ENCODE results near the gene TOP3B.

The TOP3B gene

GRCh38 chr22:21972806-21973205, 9.8 kb downstream of the TOP3B start:
- H3K27ac ChIP-seq (ENCODE audit: low read depth, low read length), result no peak overlapping the region
- peaks cover 28% of the 10 kb centered on the region for H3K79me2 ChIP-seq (ENCODE audit: control insufficient read depth, low read length)
- no peaks in the 10 kb centered on the region for H3K9me3 ChIP-seq (ENCODE audit: control insufficient read depth, insufficient read depth, low read length)
- H3K4me1 ChIP-seq (ENCODE audit: control insufficient read depth, low read length), result no peaks in the 10 kb centered on the region
- no peaks in the 10 kb centered on the region for H3K27me3 ChIP-seq (ENCODE audit: control insufficient read depth, low read length)
- peaks cover 80% of the 10 kb centered on the region for H3K36me3 ChIP-seq (ENCODE audit: control insufficient read depth, low read length)
- H3K4me3 ChIP-seq (ENCODE audit: low read length), result no peak overlapping the region
- no peaks in the 10 kb centered on the region for H3K9me2 ChIP-seq (replicated peaks; ENCODE audit: control insufficient read depth, low read length)
- no peaks in the 10 kb centered on the region; the same call in none of the 2 replicates for H3F3A ChIP-seq (ENCODE audit: control insufficient read depth, insufficient read depth)
- no peaks in the 10 kb centered on the region; the same call in 1 of the 2 replicates for H4K20me1 ChIP-seq (ENCODE audit: control insufficient read depth, insufficient read depth, low read depth, low read length)
- no peak overlapping the region for H3K4me2 ChIP-seq (ENCODE audit: low read length)
- TF ChIP-seq, protein P1, sequence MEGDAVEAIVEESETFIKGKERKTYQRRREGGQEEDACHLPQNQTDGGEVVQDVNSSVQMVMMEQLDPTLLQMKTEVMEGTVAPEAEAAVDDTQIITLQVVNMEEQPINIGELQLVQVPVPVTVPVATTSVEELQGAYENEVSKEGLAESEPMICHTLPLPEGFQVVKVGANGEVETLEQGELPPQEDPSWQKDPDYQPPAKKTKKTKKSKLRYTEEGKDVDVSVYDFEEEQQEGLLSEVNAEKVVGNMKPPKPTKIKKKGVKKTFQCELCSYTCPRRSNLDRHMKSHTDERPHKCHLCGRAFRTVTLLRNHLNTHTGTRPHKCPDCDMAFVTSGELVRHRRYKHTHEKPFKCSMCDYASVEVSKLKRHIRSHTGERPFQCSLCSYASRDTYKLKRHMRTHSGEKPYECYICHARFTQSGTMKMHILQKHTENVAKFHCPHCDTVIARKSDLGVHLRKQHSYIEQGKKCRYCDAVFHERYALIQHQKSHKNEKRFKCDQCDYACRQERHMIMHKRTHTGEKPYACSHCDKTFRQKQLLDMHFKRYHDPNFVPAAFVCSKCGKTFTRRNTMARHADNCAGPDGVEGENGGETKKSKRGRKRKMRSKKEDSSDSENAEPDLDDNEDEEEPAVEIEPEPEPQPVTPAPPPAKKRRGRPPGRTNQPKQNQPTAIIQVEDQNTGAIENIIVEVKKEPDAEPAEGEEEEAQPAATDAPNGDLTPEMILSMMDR (IDR thresholded peaks at IDR 0.05; ENCODE audit: low read depth, low read length, poor library complexity, severe bottlenecking), result no peak
- no peak for TF ChIP-seq EZH2phosphoT487 (IDR thresholded peaks at IDR 0.05; ENCODE audit: borderline replicate concordance, low read length)

DNA sequence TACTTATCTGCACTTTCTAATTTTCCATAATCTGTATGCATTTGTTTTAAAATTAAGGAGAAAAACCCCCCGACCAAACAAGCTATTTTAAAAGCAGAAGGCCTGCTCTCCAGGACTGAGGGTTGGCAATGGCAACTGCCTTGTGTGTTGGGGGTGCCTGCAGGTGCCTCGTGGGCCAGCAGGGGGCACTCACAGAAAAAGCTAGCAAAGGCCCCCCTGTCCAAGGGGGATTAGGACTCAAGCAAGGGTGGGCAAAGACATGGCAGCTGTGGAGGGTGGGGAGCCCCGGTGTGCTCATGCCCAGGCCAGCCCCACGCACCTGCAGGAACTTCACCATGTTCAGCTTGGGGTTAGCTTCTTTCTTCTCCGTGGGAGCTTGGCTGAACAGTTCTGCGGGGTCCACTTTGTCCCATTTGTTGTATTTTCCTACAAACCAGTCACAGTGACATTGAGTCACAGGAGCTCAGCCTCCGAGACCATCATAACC, 10.3 kb downstream of the TOP3B start:
- Histone ChIP-seq H3K4me2 (ENCODE audit: low read length) (no peak overlapping the region), H3K9me3 (ENCODE audit: control insufficient read depth, insufficient read depth, low read length) (no peaks in the 10 kb centered on the region), H3K4me3 (ENCODE audit: low read length) (no peak overlapping the region), H3K27ac (ENCODE audit: low read depth, low read length) (no peak overlapping the region), H3K36me3 (ENCODE audit: control insufficient read depth, low read length) (peaks cover 84% of the 10 kb centered on the region), H4K20me1 (ENCODE audit: control insufficient read depth, insufficient read depth, low read depth, low read length) (no peaks in the 10 kb centered on the region; the same call in 1 of the 2 replicates), H3K79me2 (ENCODE audit: control insufficient read depth, low read length) (peaks cover 23% of the 10 kb centered on the region), H3K27me3 (ENCODE audit: control insufficient read depth, low read length) (no peaks in the 10 kb centered on the region), H3K4me1 (ENCODE audit: control insufficient read depth, low read length) (no peaks in the 10 kb centered on the region), H3K9me2 (replicated peaks; ENCODE audit: control insufficient read depth, low read length) (no peaks in the 10 kb centered on the region), H3F3A (ENCODE audit: control insufficient read depth, insufficient read depth) (no peaks in the 10 kb centered on the region; the same call in none of the 2 replicates)
- TF ChIP-seq, protein P1 (IDR thresholded peaks at IDR 0.05; ENCODE audit: low read depth, low read length, poor library complexity, severe bottlenecking), result peak; percentile 97
- no peak for TF ChIP-seq EZH2phosphoT487 (IDR thresholded peaks at IDR 0.05; ENCODE audit: borderline replicate concordance, low read length)

DNA sequence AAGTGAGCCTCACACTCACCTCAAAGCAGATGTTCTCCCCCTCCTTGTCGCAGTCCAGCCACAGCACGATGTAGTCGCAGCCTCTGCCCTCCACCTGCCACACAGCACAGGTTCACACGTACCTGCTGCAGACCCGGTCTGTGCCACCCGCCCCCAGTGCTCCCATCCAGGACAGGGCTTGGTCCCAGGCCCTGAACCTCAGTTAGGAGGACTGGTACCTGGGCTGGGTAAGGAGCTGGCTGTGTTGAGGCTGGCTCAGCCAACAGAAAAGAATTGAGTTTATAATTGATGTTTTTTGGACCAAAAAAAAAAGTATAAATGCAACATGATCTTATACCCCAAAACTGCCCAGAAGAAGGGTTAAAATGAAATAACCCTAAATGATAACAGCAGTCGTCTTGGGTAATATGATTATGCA, 10.7 kb downstream of the TOP3B start:
- Histone ChIP-seq H3K4me3 (ENCODE audit: low read length) (no peak overlapping the region), H4K20me1 (ENCODE audit: control insufficient read depth, insufficient read depth, low read depth, low read length) (no peaks in the 10 kb centered on the region; the same call in 1 of the 2 replicates), H3K4me1 (ENCODE audit: control insufficient read depth, low read length) (no peaks in the 10 kb centered on the region), H3K36me3 (ENCODE audit: control insufficient read depth, low read length) (peaks cover 87% of the 10 kb centered on the region), H3K9me2 (replicated peaks; ENCODE audit: control insufficient read depth, low read length) (no peaks in the 10 kb centered on the region), H3K27ac (ENCODE audit: low read depth, low read length) (no peak overlapping the region), H3K27me3 (ENCODE audit: control insufficient read depth, low read length) (no peaks in the 10 kb centered on the region), H3F3A (ENCODE audit: control insufficient read depth, insufficient read depth) (no peaks in the 10 kb centered on the region; the same call in none of the 2 replicates), H3K4me2 (ENCODE audit: low read length) (no peak overlapping the region), H3K79me2 (ENCODE audit: control insufficient read depth, low read length) (peaks cover 21% of the 10 kb centered on the region), H3K9me3 (ENCODE audit: control insufficient read depth, insufficient read depth, low read length) (no peaks in the 10 kb centered on the region)
- TF ChIP-seq, protein P1 (IDR thresholded peaks at IDR 0.05; ENCODE audit: low read depth, low read length, poor library complexity, severe bottlenecking), result no peak
- TF ChIP-seq EZH2phosphoT487 (IDR thresholded peaks at IDR 0.05; ENCODE audit: borderline replicate concordance, low read length), result no peak

Data from DOHH2 (cell line).